PC-3 (cell line): ENCODE measurements around the gene NEDD4L. TPM values are rescaled to one million over a fixed set of nuclear protein-coding genes. Genes with fewer than 3 reads are reported as not detected.

Experiments used
- ATAC-seq: fragments of 200-7000 bp; cut with Tn5 transposase; 2 replicates; pipeline ENCODE4 v1.9.1; 2020; ENCODE audit warnings: mild to moderate bottlenecking, moderate library complexity
- BruUV-seq: library from RNA; stranded (reverse); fragments of 400-500 nt; replicated peaks from 2 replicates; lab custom pipeline; 2021; lab: Mats Ljungman, UMichigan
- CTCF ChIA-PET: fragments of 300-600 bp; sonication (Branson Sonifier 250); formaldehyde crosslinking; loops from one replicate; lab custom pipeline; 2022; ENCODE audit warnings: antibody characterized with exemption; lab: Charles Lee
- POLR2A ChIA-PET: fragments of 300-600 bp; sonication (Branson Sonifier 250); formaldehyde crosslinking; loops from one replicate; lab custom pipeline; 2022; ENCODE audit warnings: antibody characterized with exemption; ENCODE audit not compliant: unreplicated experiment; lab: Charles Lee
- DNase-seq: peaks from one replicate; pipeline ENCODE4 v3.0.0-alpha.2; 2015
- H2AFZ ChIP-seq: fragments of 300-600 bp; sonication (generic); 2 replicates; pipeline ENCODE4 v1.6.0; 2016; ENCODE audit warnings: antibody characterized with exemption, low read length
- H3F3A ChIP-seq: fragments of 300-600 bp; sonication (generic); one replicate; pipeline ENCODE4 v1.6.0; 2017; ENCODE audit warnings: antibody characterized with exemption, low read length, control low read depth, mild to moderate bottlenecking; ENCODE audit not compliant: unreplicated experiment
- H3K27ac ChIP-seq: fragments of 300-600 bp; sonication (generic); 2 replicates; pipeline ENCODE4 v1.5.1; 2016; ENCODE audit warnings: mild to moderate bottlenecking, low read length
- H3K27me3 ChIP-seq: fragments of 300-600 bp; sonication (generic); 2 replicates; pipeline ENCODE4 v1.6.1; 2016; ENCODE audit warnings: low read length, mixed read lengths
- H3K36me3 ChIP-seq: fragments of 300-600 bp; sonication (generic); 2 replicates; pipeline ENCODE4 v1.6.1; 2016; ENCODE audit warnings: low read depth, mixed run types, low read length, mixed read lengths
- H3K4me1 ChIP-seq: fragments of 300-600 bp; sonication (generic); 2 replicates; pipeline ENCODE4 v1.5.1; 2016; ENCODE audit warnings: low read length; ENCODE audit not compliant: insufficient read depth
- H3K4me2 ChIP-seq: fragments of 300-600 bp; sonication (generic); 2 replicates; pipeline ENCODE4 v1.6.0; 2016; ENCODE audit warnings: low read length
- H3K4me3 ChIP-seq: fragments of 300-600 bp; sonication (generic); 2 replicates; pipeline ENCODE4 v1.5.1; 2016; ENCODE audit warnings: mild to moderate bottlenecking, low read length, mixed read lengths
- H3K79me2 ChIP-seq: fragments of 300-600 bp; sonication (generic); 2 replicates; pipeline ENCODE4 v1.6.1; 2017; ENCODE audit warnings: low read length, mixed read lengths
- H3K9ac ChIP-seq: fragments of 300-600 bp; sonication (generic); 2 replicates; pipeline ENCODE4 v1.6.0; 2016; ENCODE audit warnings: mild to moderate bottlenecking, low read length
- H3K9me2 ChIP-seq: fragments of 300-600 bp; sonication (generic); replicated peaks from 2 replicates; pipeline ENCODE4 v1.6.1; 2016; ENCODE audit warnings: mixed run types, low read length, mixed read lengths
- H3K9me3 ChIP-seq: fragments of 300-600 bp; sonication (generic); 2 replicates; pipeline ENCODE4 v1.6.1; 2016; ENCODE audit warnings: low read length, mixed read lengths
- H4K20me1 ChIP-seq: fragments of 300-600 bp; sonication (generic); 2 replicates; pipeline ENCODE4 v1.6.1; 2016; ENCODE audit warnings: low read length, mixed read lengths
- EZH2 ChIP-seq: fragments of 300-600 bp; sonication (generic); IDR thresholded peaks from one replicate; pipeline ENCODE4 v1.6.1; 2017; ENCODE audit warnings: antibody characterized with exemption, mild to moderate bottlenecking, low read length; ENCODE audit not compliant: unreplicated experiment
- EZH2phosphoT487 ChIP-seq: fragments of 300-600 bp; sonication (generic); IDR thresholded peaks from 2 replicates; pipeline ENCODE4 v1.6.1; 2018; ENCODE audit warnings: mild to moderate bottlenecking, antibody characterized with exemption, low read length, borderline replicate concordance
- intact Hi-C: fragments of 100-400 bp; cut with micrococcal nuclease; formaldehyde crosslinking; loops from 2 replicates; pipeline ENCODE4 v1.9.0; 2023
- total RNA-seq: library from RNA; depleted of rRNA; stranded (reverse); fragments of >200 nt; gene quantifications from 2 replicates; pipeline ENCODE4 v1.2.3, GENCODE V29; 2014
- TF ChIP-seq, protein P1 (sequence below): fragments of 300-600 bp; sonication (generic); conservative IDR thresholded peaks from 2 replicates; pipeline ENCODE4 v1.5.1; 2017; ENCODE audit warnings: antibody characterized with exemption, low read depth, mild to moderate bottlenecking, low read length

NEDD4L gene
- total RNA-seq, 1 experiment from 2014 or later = 105 TPM

DNA sequence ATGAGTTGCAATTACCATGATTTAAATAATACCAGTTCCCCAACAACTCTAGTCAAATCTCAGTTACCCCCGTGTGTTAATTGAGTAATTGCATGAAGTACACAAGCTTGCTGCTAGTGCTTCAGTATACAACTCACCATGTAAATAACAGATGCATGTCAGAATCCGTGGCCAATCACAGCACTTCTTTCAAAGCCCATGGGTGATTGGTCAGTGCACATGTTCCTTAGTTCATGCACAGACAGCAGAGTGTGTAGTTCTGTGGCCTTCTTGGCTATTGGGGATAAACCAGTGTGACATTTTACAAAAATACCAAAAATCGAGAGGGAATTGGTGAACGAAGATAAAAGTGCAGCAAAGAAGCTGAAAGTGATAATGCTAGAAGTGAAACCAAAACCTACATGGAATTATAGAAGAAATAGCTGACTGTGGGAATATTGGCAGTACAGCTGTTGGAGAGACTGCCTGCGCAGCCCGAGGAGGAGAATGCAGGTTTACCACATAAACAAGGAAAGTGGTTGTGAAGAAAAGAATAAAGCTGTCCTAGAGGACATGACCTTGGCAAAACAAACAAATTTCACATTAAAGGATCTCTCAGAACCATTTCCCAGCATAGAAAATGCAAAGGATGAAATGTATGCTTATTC, 59.4 kb downstream of the NEDD4L start:
- ATAC-seq = no peak
- TF ChIP-seq, protein P1, sequence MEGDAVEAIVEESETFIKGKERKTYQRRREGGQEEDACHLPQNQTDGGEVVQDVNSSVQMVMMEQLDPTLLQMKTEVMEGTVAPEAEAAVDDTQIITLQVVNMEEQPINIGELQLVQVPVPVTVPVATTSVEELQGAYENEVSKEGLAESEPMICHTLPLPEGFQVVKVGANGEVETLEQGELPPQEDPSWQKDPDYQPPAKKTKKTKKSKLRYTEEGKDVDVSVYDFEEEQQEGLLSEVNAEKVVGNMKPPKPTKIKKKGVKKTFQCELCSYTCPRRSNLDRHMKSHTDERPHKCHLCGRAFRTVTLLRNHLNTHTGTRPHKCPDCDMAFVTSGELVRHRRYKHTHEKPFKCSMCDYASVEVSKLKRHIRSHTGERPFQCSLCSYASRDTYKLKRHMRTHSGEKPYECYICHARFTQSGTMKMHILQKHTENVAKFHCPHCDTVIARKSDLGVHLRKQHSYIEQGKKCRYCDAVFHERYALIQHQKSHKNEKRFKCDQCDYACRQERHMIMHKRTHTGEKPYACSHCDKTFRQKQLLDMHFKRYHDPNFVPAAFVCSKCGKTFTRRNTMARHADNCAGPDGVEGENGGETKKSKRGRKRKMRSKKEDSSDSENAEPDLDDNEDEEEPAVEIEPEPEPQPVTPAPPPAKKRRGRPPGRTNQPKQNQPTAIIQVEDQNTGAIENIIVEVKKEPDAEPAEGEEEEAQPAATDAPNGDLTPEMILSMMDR = no peak
- TF ChIP-seq EZH2 (no peak), EZH2phosphoT487 (no peak)
- BruUV-seq = no TSS peak

DNA sequence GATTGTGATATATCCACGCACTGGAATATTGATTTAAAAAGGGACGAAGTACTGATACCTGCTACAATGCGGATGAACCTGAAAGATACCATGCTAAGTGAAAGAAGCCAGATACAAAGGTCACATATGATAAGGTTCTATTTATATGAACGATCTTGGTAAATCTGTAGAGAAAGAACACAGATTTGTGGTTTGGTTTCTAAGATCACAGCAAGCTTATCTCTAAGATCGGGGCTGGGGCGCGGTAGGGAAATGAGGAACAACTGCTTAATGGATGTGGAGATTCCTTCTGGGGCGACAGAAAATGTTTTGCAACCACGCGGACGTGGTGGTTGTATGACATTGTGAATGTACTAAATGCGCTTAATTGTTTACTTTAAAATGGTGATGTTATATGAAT, 60.1 kb downstream of the NEDD4L start:
- Histone ChIP-seq H3K9me2 (no peaks in the 10 kb centered on the region), H3K9me3 (no peaks in the 10 kb centered on the region), H3F3A (no peaks in the 10 kb centered on the region), H3K4me3 (no peak overlapping the region), H4K20me1 (no peaks in the 10 kb centered on the region), H3K4me1 (no peaks in the 10 kb centered on the region), H3K27me3 (no peaks in the 10 kb centered on the region), H3K79me2 (peaks cover 31% of the 10 kb centered on the region), H3K9ac (no peak overlapping the region), H3K4me2 (no peak overlapping the region), H3K27ac (no peak overlapping the region), H2AFZ (no peak overlapping the region), H3K36me3 (no peaks in the 10 kb centered on the region)
- CTCF ChIA-PET = no interaction called here
- POLR2A ChIA-PET = no interaction called here
- no peak for TF ChIP-seq EZH2
- TF ChIP-seq EZH2phosphoT487 = no peak
- TF ChIP-seq, protein P1 = no peak
- DNase-seq = no peak
- intact Hi-C loops = no loop called here
- no peak for ATAC-seq
- no TSS peak for BruUV-seq

More for the DNA sequence above, 59.4 kb downstream of the NEDD4L start:
- H3K9ac ChIP-seq = no peak overlapping the region
- no peaks in the 10 kb centered on the region for H3K27me3 ChIP-seq
- H4K20me1 ChIP-seq = no peaks in the 10 kb centered on the region
- intact Hi-C loops = no loop called here
- no peak overlapping the region for H3K27ac ChIP-seq
- no peak overlapping the region for H3K4me2 ChIP-seq
- H3K9me2 ChIP-seq = no peaks in the 10 kb centered on the region
- H3K36me3 ChIP-seq = no peaks in the 10 kb centered on the region
- H3K4me3 ChIP-seq = no peak overlapping the region
- H3K9me3 ChIP-seq = no peaks in the 10 kb centered on the region
- ChIA-PET POLR2A (no interaction called here), CTCF (no interaction called here)
- no peaks in the 10 kb centered on the region for H3K4me1 ChIP-seq
- no peak for DNase-seq
- peaks cover 34% of the 10 kb centered on the region for H3K79me2 ChIP-seq
- no peaks in the 10 kb centered on the region for H3F3A ChIP-seq
- no peak overlapping the region for H2AFZ ChIP-seq

DNA sequence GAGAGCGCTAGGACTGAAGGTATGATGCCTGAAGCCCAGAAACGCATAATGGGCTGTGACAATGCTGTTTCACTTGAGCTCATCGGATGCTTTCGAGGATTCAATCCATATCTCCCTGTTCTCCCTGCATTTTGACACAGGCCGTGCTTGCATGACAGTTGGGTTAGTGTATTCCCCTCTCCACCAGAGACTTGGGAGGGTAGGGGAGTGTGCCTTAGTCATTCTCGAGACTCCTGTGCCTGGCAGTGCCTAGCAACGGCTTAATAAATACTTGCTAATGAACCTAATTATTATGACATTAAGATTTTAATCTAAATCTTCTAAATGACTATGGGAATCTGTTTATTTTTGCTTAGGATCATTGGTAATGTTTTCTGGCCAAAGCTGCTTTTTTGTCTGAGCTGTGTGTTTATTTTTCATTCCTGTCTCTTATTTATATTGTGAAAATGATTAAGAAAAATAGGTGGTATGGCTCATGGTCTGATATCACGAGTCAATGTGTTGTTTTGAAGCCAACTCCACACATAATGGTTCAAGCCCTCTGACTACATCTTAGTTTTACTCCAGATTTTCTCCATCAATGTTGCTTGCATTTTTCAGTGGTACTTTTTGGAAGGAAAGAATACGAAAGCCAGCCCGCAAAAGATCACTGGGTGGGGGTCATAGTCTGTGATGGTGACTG, 61.3 kb downstream of the NEDD4L start:
- H3F3A ChIP-seq = no peaks in the 10 kb centered on the region
- H3K9me2 ChIP-seq = no peaks in the 10 kb centered on the region
- ChIA-PET CTCF (no interaction called here), POLR2A (no interaction called here)
- H3K4me1 ChIP-seq = no peaks in the 10 kb centered on the region
- H3K79me2 ChIP-seq = peaks cover 31% of the 10 kb centered on the region
- no peaks in the 10 kb centered on the region for H4K20me1 ChIP-seq
- no peaks in the 10 kb centered on the region for H3K9me3 ChIP-seq
- no peaks in the 10 kb centered on the region for H3K27me3 ChIP-seq
- intact Hi-C loops = no loop called here
- no peak overlapping the region for H3K4me3 ChIP-seq
- DNase-seq (no peak), ATAC-seq (no peak)
- no TSS peak for BruUV-seq
- no peak overlapping the region for H3K27ac ChIP-seq
- TF ChIP-seq, protein P1 = no peak
- no peak for TF ChIP-seq EZH2phosphoT487
- no peaks in the 10 kb centered on the region for H3K36me3 ChIP-seq
- no peak overlapping the region for H2AFZ ChIP-seq
- H3K4me2 ChIP-seq = no peak overlapping the region
- no peak overlapping the region for H3K9ac ChIP-seq
